NCI-H526 (cell line): ENCODE results near the gene GLP1R.

ENCODE experiments used
- DNase-seq, 2 experiments: peaks; one replicate each; lab custom pipeline; 2025; lab: John Stamatoyannopoulos, UW

GLP1R gene

GRCh38 chr6:39086294-39086693 is 37.7 kb downstream of the GLP1R start:
- no peak for DNase-seq

- no peak for DNase-seq
Observed at GRCh38 chr6:39086711-39087110, 38.1 kb downstream of the GLP1R start.

DNA sequence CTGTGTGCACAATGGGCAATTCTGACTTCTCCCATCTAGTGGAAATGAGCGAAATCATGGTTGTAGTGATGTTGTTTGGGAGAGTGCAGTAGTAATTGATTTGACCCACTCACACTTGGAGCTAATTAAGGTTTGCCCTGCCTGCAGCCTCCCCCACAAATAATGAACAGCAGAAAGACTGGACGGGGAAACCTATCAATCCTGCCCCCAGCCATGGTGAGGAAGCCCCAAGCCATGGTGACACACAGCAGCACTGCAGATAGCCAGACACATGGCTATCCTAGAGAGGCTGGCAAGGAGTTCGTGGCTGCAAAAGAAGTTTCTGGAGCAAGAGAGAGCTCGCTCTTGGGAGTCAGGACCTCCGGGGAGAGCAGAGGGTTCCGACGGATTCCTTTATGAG is 38.6 kb downstream of the GLP1R start:
- no peak for DNase-seq

- no peak for DNase-seq
Observed at GRCh38 chr6:39088331-39088730, 39.8 kb downstream of the GLP1R start.

DNA sequence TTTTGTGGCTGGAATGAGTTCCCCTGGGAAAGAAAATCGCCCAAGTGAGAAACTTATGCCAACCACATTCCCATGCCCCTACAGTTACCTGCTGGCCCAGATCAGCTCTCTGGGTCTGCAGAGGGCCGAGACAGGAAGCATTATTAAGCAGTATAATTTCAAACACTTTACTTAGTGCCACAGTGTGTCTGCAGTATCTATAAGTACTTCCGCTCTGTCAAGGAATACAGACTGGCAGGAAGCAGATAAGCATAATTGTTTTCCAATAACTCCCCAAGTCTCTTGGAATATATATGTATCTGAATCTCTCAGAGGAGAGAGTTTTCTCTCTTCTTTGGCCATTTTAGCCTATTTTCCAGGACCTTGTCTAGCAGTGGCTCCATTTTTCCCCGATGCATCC is 41.5 kb downstream of the GLP1R start:
- DNase-seq: no peak

- DNase-seq: no peak
Observed at GRCh38 chr6:39091220-39091619, 42.6 kb downstream of the GLP1R start.

GRCh38 chr6:39092124-39092523 is 43.5 kb downstream of the GLP1R start:
- DNase-seq: peak in 1 of 2 experiments; percentile 60

GRCh38 chr6:39093149-39093708 is 44.6 kb downstream of the GLP1R start:
- no peak for DNase-seq

DNA sequence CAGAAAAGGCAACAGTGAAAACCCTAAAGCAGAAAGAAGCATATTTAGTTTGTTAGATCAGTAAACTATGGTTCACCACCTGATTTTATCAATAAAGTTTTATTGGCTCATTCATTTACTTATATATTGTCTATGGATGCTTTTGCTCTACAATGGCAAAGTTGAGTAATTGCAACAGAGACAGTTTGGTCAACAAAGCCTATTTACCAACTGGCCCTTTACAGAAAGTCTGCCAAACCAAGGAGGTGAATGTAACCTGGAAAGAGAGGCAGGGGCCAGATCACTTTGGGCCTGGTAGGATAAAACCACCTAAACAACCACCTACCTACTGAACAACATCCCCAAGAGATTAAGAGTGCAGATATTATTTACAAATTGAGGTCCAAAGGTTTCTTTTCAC is 47.0 kb downstream of the GLP1R start:
- DNase-seq: no peak

DNA sequence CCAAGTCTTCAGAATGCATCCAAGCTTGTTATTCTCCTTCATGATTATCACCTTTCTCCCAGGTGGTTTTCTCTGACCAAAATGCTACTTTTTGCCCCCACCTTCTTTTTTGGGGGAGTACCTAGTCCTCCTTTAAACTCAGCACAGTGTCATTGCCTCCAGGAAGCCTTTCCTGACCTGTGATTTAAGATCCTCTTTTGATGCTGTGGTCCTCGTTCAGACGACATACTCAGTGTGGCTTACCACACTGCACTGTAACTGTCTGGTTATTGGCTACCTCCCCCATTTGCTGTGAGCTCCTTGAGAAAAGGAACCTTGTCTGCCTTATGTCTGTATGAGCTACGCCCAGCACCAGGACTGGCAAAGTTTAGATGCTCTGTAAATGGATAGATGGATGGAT is 51.8 kb downstream of the GLP1R start:
- DNase-seq: no peak

DNA sequence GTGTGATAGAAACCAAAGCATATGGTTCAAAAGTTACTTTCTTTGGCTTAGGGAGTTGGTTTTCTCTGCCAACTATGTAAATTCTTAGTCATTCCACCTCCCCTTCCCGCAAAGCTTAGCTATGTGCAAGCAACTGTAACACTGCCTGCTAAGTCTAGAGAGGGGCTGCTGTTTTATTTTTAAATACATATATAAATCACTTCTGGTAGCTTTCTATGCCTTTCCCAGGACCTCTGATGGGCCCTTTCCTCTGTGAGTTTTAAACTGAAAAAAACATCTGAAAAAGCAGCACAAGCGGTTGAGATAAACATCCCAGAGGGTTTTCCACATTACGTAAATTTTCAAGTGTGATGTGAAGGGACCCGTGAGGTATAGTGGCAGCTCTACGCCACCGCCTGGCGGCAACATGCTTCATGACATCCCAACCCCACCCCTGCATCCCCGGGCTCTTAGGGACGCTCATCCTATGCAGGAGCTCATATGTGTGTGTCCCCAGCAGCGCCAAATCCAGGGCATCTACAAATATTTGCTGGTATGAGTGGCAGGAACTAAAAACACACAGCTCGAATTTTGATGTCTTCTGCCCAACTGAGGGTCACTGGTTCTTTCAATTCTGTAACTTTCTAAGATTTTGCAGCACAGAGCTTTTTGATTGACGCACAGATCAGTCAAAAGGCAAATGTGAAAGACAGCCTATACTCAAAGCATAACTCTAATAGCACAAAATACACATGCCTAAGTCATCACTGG is 53.7 kb downstream of the GLP1R start:
- peak; percentile 39 to 84 for DNase-seq

DNA sequence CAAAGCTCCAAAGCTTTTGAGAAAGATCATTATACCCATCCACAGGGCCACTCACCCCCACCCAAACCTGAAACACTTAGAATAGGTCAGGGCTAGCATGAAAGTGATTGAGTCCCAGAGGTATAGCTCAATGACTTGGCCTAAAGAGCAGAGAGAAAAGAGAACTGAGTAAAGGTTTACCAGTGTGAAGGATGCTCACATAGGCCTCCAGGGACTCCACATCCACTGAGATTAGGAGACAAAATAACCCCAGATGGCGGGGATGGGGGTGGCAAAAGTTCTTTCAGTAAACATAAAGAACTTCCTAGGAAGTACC is 54.2 kb downstream of the GLP1R start:
- DNase-seq: no peak

GRCh38 chr6:39104528-39104927 is 55.9 kb downstream of the GLP1R start:
- no peak for DNase-seq

GRCh38 chr6:39107034-39107433 is 58.5 kb downstream of the GLP1R start:
- DNase-seq: no peak

DNA sequence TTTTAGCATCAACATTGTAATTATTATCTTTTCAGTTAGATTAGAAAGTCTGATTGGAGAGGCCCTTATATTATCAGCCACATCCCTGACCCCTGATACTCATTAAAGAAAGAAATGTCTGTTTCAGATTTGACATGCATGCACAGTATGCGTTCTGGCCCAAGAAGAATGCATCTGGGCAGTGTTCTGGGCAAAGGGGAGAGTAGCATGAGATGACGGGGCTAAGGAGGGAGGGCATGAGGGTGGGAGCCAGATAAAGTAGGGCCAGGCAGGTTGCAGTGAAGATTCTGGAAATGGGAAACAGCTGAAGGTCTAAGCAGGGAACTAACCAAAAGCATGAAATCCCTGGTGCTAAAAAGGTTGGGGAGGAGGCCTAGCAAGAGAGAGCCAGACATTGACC is 59.1 kb downstream of the GLP1R start:
- no peak for DNase-seq

- no peak for DNase-seq
Observed at GRCh38 chr6:39108041-39108839, 59.7 kb downstream of the GLP1R start.

GRCh38 chr6:39111280-39111679 is 62.7 kb downstream of the GLP1R start:
- DNase-seq: no peak

DNA sequence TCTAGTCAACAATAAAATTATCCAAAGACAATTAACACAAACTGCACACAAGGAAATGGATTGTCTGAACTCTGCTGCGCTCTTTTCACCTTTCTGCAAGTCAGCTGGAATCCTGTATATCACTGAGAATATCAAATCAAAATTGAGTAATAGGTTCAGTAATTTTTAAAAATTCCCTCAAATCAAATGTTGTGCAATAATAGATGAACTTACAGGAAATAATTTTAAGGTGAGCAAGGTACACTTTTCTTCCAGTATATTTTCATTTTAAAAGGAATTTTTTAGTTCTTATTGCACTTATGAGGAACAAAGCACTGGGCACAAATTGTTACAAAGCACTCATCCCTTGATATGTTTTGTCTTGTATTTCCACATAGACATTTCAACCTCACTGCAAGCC is 65.2 kb downstream of the GLP1R start:
- peak in 1 of 2 experiments; percentile 11 for DNase-seq

DNA sequence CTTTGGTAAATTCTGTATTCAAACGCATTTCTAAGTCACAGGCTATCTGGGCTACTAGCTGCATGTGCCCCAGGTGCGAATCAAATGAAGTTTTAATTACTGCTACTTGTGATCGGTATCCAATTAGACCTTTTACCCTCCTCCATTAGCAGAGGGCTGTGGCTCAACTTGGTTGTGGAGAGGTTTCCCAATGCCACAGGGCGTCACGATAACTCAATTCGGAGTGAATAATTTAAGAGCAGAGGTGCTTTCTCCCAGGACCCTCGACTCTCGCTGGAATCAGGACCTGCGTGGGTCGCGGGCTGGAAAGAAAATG is 65.8 kb downstream of the GLP1R start:
- peak in 1 of 2 experiments; percentile 76 for DNase-seq

DNA sequence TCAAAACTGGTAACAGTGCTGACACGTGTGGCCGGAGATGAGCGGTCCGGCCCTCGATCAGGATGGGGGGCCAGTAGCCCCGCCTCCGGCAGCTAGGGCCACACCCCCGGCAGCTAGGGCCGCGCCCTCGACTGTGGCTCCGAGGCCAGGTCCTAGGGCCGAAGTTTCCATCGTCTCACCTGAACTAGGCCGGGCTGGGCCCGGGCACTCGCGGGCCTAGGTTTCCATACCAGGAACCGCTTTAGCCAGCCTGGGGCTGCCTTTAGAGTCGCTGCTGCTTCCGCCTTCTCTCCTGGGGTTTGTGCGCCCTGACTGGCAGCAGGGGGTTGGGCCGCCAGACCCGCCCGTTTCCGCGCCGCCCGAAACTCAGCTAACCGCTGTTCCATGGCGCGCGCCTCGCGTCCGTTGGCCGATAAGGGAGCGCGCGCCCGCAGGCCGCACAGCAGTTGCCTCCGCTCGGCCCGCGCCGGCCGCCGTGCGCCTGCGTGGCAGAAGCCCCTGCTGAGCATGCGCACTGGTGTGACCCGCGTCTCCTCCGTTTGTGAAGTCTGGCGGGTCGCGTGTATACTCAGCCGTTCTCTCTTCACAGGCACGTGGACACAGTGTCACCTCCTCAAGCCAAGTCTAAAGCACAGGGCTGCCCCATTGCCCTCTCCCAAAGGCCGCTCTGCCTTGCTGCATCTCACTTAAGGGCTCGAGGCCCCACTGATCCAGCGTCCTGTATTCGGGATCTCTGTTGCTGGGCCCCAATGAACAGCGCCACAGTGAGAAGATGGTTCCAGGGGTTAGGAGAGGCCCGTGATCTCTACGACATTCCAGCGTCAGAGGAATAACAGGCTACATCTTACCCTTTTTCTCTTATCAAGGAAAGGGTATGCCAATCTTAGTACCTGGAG is 66.4 kb downstream of the GLP1R start, which contains the start of gene SAYSD1:
TSS of gene SAYSD1 (minus strand) at position 483 of the 896 bp plus-strand sequence. CDS start at position 386, 97 bp downstream.
- DNase-seq: peak; percentile 89 to 98

- no peak for DNase-seq
Observed at GRCh38 chr6:39118921-39119320, 70.3 kb downstream of the GLP1R start.

GRCh38 chr6:39124114-39124513 is 75.5 kb downstream of the GLP1R start:
- DNase-seq: no peak
